Pancreas (tissue), 10 donors: ENCODE measurements around the gene SVOPL. TPM values are rescaled to one million over a fixed set of nuclear protein-coding genes. Genes with fewer than 3 reads are reported as not detected.

Experiments
- ATAC-seq, 4 donors: fragments of 200-7000 bp; cut with Tn5 transposase; one replicate each; pipeline versions ENCODE4 v1.8.0 to v1.9.1; 2020; ENCODE audit warnings: mild to moderate bottlenecking in 4 of 4, moderate library complexity in 4 of 4
- DNase-seq, 6 donors: peaks; one replicate each; pipeline ENCODE4 v3.0.0-alpha.2; 2020
- FAIRE-seq: peaks from 2 replicates; lab custom pipeline; 2012; peaks lifted over from hg19 to GRCh38; lab: Jason Lieb, UNC
- H3K27ac ChIP-seq, 4 donors: fragments of 200-600 bp; sonication (generic); 1 replicate in 3 of 4; 2 replicates in 1 of 4; pipeline versions ENCODE4 v1.5.0 to v1.8.0; 2020
- H3K27me3 ChIP-seq, 4 donors: fragments of 200-600 bp; one replicate each; pipeline ENCODE4 v1.8.0; 2021
- H3K36me3 ChIP-seq, 3 donors: fragments of 200-600 bp; sonication (generic) in 1 of 3; one replicate each; pipeline versions ENCODE4 v1.5.0 to v1.8.0; 2020 to 2021
- H3K4me1 ChIP-seq, 3 donors: fragments of 200-600 bp; one replicate each; pipeline ENCODE4 v1.8.0; 2021
- H3K4me3 ChIP-seq, 4 donors: fragments of 200-600 bp; sonication (generic) in 2 of 4; one replicate each; pipeline versions ENCODE4 v1.5.0 to v1.8.0; 2020 to 2021
- H3K9me3 ChIP-seq, 4 donors: fragments of 200-600 bp; one replicate each; pipeline ENCODE4 v1.8.0; 2021
- WGBS, 2 donors: extraction: QIAGEN DNeasy Blood & Tissue Kit; methylation state at CpG; one replicate each; pipeline ENCODE4 v1.1.7; 2013; 5-methylcytosine and 5-hydroxymethylcytosine counted together
- intact Hi-C, 3 donors: fragments of 100-400 bp; cut with DNase I; formaldehyde crosslinking; loops; one replicate each; pipeline versions ENCODE4 v1.11.1 to v1.14.2; 2022
- polyA plus RNA-seq, 2 donors: library from polyadenylated mRNA; stranded (reverse); fragments of 200-250 nt; gene quantifications; one replicate each; pipeline ENCODE4 v1.2.3, GENCODE V29; 2013
- total RNA-seq, 6 donors: library from RNA; stranded (reverse); fragmentation: NEBNext Ultra II Directional in 4 of 6; extraction: Animal tissue kit (Norgen Biotek cat#: 25700) in 4 of 6; gene quantifications; one replicate each; pipeline versions ENCODE4 v1.2.1 to v1.2.4, GENCODE V29; 2021 to 2023
- TF ChIP-seq, protein P1 (sequence below), 4 donors: fragments of 200-600 bp; sonication (generic) in 3 of 4; IDR thresholded peaks; one replicate each; pipeline versions ENCODE4 v1.5.0 to v1.8.0; 2021; ENCODE audit warnings: antibody characterized with exemption in 4 of 4
- donor health status: healthy with polysubstance abuse.
- donor health status: DM: no; HTN: no; CAD: no; lungs with moderate emphysema.
- donor health status: DM: no; HTN: no; CAD: no.
- donor health status: control.
- donor health status: control.
- donor health status: Bipolar disorder and iron deficiency.
- donor health status: DM: yes; HTN: yes; CAD: no.
- donor health status: DM: no; HTN: no; CAD: no.
- donor health status: DM: no; HTN: no; CAD: no.
- donor health status: DM: yes; HTN: yes; CAD: no.

Gene SVOPL
- total and polyA plus RNA-seq, 8 donors: 0.09 to 0.91 (median 0.18) TPM; not detected in 1

DNA sequence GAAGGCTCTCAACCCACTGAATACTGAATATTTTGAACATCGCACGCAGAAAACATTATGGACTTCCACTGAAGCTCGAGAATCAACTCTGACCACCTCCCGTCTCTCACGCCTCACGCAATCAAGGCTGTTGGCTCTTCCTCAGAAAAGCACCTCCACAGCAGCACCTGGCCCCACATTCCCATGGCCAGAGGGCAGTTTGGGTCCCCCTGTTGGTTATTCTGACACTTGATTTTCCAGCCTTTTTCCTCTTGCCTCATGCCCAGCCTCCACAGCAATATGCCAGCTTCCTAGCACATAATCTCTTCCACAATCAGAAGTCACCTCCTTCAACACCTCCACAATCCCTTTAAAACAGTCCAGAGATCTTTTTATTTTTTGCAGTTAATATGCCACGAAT, 55.9 kb downstream of the SVOPL start:
- TF ChIP-seq, protein P1, sequence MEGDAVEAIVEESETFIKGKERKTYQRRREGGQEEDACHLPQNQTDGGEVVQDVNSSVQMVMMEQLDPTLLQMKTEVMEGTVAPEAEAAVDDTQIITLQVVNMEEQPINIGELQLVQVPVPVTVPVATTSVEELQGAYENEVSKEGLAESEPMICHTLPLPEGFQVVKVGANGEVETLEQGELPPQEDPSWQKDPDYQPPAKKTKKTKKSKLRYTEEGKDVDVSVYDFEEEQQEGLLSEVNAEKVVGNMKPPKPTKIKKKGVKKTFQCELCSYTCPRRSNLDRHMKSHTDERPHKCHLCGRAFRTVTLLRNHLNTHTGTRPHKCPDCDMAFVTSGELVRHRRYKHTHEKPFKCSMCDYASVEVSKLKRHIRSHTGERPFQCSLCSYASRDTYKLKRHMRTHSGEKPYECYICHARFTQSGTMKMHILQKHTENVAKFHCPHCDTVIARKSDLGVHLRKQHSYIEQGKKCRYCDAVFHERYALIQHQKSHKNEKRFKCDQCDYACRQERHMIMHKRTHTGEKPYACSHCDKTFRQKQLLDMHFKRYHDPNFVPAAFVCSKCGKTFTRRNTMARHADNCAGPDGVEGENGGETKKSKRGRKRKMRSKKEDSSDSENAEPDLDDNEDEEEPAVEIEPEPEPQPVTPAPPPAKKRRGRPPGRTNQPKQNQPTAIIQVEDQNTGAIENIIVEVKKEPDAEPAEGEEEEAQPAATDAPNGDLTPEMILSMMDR (IDR thresholded peaks at IDR 0.05): no peak
- Histone ChIP-seq H3K9me3 (no peaks in the 10 kb centered on the region), H3K27ac (no peak overlapping the region), H3K27me3 (no peaks in the 10 kb centered on the region), H3K4me1 (no peaks in the 10 kb centered on the region), H3K36me3 (no peaks in the 10 kb centered on the region), H3K4me3 (no peak overlapping the region)
- WGBS, 2 donors: 74 to 78% methylated on average over 7 of the region's 7 CpGs
- no peak for DNase-seq
- ATAC-seq: peak in 1 of 4 donors; percentile 52
- intact Hi-C loops: no loop called here
- no peak for FAIRE-seq

DNA sequence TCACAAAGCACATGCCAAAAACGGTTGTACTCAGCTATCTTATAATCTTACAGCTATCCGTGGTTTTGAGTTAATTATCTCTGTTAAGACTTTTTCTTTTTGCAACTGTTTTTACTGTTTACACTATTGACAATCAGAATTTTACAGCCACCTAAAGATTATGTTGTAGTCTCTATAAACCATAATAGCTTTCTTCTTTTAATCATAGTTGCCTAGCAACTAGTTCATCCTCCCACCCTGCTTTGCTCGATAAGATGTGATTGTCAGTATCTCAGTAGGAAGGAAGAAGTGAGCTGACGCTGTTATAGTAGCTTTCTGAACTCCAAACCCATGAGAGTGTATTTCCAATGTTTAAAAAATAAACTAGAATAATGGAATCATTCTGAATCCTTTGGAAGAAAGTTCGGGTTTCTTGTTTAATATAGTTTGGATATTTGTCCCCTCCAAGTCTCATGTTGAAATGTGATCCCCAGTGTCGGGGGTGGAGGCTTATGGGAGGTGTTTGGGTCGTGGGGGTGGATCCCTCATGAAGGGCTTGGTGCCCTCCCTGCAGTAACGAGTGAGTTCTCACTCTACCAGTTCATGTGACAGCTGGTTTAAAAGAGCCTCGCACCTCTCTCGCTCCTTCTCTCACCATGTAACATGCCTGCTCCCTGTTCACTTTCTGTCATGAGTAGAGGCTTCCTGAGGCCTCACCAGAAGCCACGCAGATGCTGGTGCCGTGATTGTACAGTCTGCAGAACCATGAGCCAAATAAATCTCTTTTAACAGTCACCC, 68.1 kb downstream of the SVOPL start:
- H3K9me3 ChIP-seq: no peaks in the 10 kb centered on the region
- H3K27me3 ChIP-seq: no peaks in the 10 kb centered on the region
- WGBS, 2 donors: 68 to 72% methylated on average over 12 of the region's 12 CpGs
- no peaks in the 10 kb centered on the region for H3K36me3 ChIP-seq
- ATAC-seq: no peak
- H3K4me1 ChIP-seq: no peaks in the 10 kb centered on the region
- FAIRE-seq: no peak
- no peak overlapping the region for H3K4me3 ChIP-seq
- intact Hi-C loops: no loop called here
- no peak overlapping the region for H3K27ac ChIP-seq
- no peak for DNase-seq
- TF ChIP-seq, protein P1 (IDR thresholded peaks at IDR 0.05): no peak

DNA sequence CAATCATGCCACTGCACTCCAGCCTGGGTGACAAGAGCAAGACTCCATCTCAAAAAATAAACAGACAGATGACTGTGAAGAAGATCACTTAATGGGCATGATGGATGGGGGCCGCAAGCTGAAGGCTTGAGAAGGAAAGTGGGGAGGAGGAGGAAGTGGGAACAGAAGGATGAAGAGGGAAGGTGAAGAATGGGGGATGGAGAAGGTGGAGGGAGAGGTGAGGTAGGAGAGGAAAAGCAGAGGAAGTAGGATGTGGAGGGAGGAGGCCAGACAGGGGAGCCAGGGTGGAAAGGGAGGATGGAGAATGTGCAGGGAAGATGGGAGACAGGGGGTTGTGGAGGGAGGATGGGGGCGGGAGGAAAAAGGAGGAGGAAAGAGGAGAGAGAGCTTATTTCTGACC, 68.8 kb downstream of the SVOPL start:
- no peaks in the 10 kb centered on the region for H3K36me3 ChIP-seq
- WGBS, 2 donors: 78 to 90% methylated on average over 2 of the region's 2 CpGs
- H3K4me1 ChIP-seq: no peaks in the 10 kb centered on the region
- no peaks in the 10 kb centered on the region for H3K9me3 ChIP-seq
- no peak for DNase-seq
- no peak for ATAC-seq
- no peaks in the 10 kb centered on the region for H3K27me3 ChIP-seq
- TF ChIP-seq, protein P1 (IDR thresholded peaks at IDR 0.05): no peak
- H3K27ac ChIP-seq: no peak overlapping the region
- H3K4me3 ChIP-seq: no peak overlapping the region
- FAIRE-seq: no peak
- intact Hi-C loops: no loop called here

DNA sequence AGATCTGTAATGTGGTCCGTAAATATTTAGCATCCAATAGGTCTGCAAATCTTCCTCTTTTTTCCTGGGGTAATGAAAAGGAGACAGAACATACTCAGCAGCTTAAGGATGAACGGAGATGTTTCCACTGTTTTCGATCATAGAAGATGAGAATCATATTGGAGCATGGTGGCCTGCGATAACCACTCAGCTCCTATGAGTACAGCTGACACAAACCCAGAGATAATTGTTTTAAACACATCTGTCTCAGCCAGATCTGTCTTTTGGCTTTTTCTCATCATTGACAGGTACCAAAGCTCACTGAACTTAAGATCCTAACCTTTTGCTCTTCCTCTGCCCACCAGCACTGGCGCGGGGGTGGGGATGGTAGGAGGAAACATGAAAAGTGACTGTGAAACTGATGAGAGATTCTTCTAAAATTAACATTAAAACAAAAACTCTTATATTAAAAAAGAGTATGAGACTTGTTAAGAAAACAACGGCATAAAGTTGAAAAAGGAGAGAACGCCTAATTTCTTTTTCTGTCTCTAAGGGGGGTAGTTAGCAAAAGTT, 71.0 kb downstream of the SVOPL start:
- TF ChIP-seq, protein P1 (IDR thresholded peaks at IDR 0.05): no peak
- 95 to 97% methylated on average over 8 of the region's 8 CpGs for WGBS, 2 donors
- ATAC-seq: no peak
- H3K4me3 ChIP-seq: no peak overlapping the region
- intact Hi-C loops: no loop called here
- no peak for FAIRE-seq
- no peak for DNase-seq
- no peaks in the 10 kb centered on the region for H3K9me3 ChIP-seq
- H3K4me1 ChIP-seq: no peaks in the 10 kb centered on the region
- no peak overlapping the region for H3K27ac ChIP-seq
- no peaks in the 10 kb centered on the region for H3K36me3 ChIP-seq
- no peaks in the 10 kb centered on the region for H3K27me3 ChIP-seq

DNA sequence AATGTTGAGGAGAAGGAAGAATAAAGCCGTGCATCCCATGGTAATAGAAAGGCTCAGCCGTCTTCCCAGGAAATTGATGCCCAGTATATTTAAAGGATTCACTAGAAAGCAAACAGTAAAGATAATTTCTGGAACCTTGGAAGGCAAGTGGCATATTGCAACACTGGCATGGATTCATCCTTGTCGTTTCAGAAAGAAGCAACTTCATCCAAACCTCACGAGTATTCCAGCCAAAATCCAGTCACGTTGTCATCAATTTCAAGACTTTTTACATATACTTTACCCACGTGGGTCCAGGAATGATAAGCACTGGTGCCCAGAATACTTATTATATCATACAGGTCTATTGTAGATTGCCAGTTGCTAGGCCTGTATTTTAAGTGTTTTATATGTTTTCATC, 73.8 kb downstream of the SVOPL start:
- intact Hi-C loops: no loop called here
- Histone ChIP-seq H3K9me3 (no peaks in the 10 kb centered on the region), H3K36me3 (no peaks in the 10 kb centered on the region), H3K27ac (no peak overlapping the region), H3K27me3 (no peaks in the 10 kb centered on the region), H3K4me3 (no peak overlapping the region), H3K4me1 (no peaks in the 10 kb centered on the region)
- no peak for ATAC-seq
- TF ChIP-seq, protein P1 (IDR thresholded peaks at IDR 0.05): no peak
- no peak for FAIRE-seq
- 73 to 78% methylated on average over 6 of the region's 6 CpGs for WGBS, 2 donors
- DNase-seq: no peak
